ENCODE measurements around the gene AKR1C4. TPM values are rescaled to one million over a fixed set of nuclear protein-coding genes. Genes with fewer than 3 reads are reported as not detected.
"Not testable (repeated sequence)": the region's sequence is repeated elsewhere in the genome, so short reads cannot be mapped to it uniquely, and the experiment has no call there.

The AKR1C4 gene
- not detected for total RNA-seq
- long read RNA-seq, result 0 reads

GRCh38 chr10:5196702-5197113, at the start of gene AKR1C4:
AKR1C4 (plus strand) TSS chr10:5196837; CDS start chr10:5196868, 31 bp downstream.
- intact Hi-C loops (cut with DNase I), result no loop called here
- DNase-seq, result no peak
- ATAC-seq (ENCODE audit: poor library complexity), result no peak

GRCh38 chr10:5146920-5147254, 49.8 kb upstream of the AKR1C4 start:
- intact Hi-C loops (cut with DNase I), result no loop called here
- no peak for ATAC-seq (ENCODE audit: poor library complexity)
- no peak for DNase-seq

- intact Hi-C loops (cut with DNase I), result no loop called here
- DNase-seq (no peak), ATAC-seq (ENCODE audit: poor library complexity) (no peak)
These were observed 49.2 kb upstream of the AKR1C4 start for GRCh38 chr10:5147255-5147980.

GRCh38 chr10:5147981-5148677, 48.5 kb upstream of the AKR1C4 start:
- no peak for ATAC-seq (ENCODE audit: poor library complexity)
- intact Hi-C loops (cut with DNase I), result no loop called here
- no peak for DNase-seq

GRCh38 chr10:5148678-5149032, 48.0 kb upstream of the AKR1C4 start:
- DNase-seq (no peak), ATAC-seq (ENCODE audit: poor library complexity) (no peak)

GRCh38 chr10:5151076-5151475, 45.6 kb upstream of the AKR1C4 start:
- ATAC-seq (ENCODE audit: poor library complexity), result no peak
- intact Hi-C loops (cut with DNase I), result no loop called here

More at GRCh38 chr10:5148678-5149032, 48.0 kb upstream of the AKR1C4 start:
- intact Hi-C loops (cut with DNase I), result no loop called here

GRCh38 chr10:5155951-5156350, 40.7 kb upstream of the AKR1C4 start:
- intact Hi-C loops (cut with DNase I), result no loop called here
- DNase-seq (no peak), ATAC-seq (ENCODE audit: poor library complexity) (no peak)

More at GRCh38 chr10:5151076-5151475, 45.6 kb upstream of the AKR1C4 start:
- DNase-seq, result no peak

GRCh38 chr10:5157501-5157900, 39.1 kb upstream of the AKR1C4 start:
- ATAC-seq (ENCODE audit: poor library complexity) (no peak), DNase-seq (no peak)
- intact Hi-C loops (cut with DNase I), result no loop called here

GRCh38 chr10:5159126-5159525, 37.5 kb upstream of the AKR1C4 start:
- no peak for DNase-seq
- intact Hi-C loops (cut with DNase I), result no loop called here
- no peak for ATAC-seq (ENCODE audit: poor library complexity)

GRCh38 chr10:5163487-5163886, 33.1 kb upstream of the AKR1C4 start:
- intact Hi-C loops (cut with DNase I), result no loop called here
- ATAC-seq (ENCODE audit: poor library complexity), result no peak
- DNase-seq, result no peak

- DNase-seq, result no peak
- intact Hi-C loops (cut with DNase I), result no loop called here
- no peak for ATAC-seq (ENCODE audit: poor library complexity)
These were observed 30.9 kb upstream of the AKR1C4 start for GRCh38 chr10:5165738-5166137.

- intact Hi-C loops (cut with DNase I), result no loop called here
- ATAC-seq (ENCODE audit: poor library complexity) (no peak), DNase-seq (no peak)
These were observed 27.7 kb upstream of the AKR1C4 start for GRCh38 chr10:5168897-5169420.

GRCh38 chr10:5175581-5175980, 21.1 kb upstream of the AKR1C4 start:
- ATAC-seq (ENCODE audit: poor library complexity); DNase-seq; intact Hi-C loops (cut with DNase I): not testable (repeated sequence)

- intact Hi-C loops (cut with DNase I), result not testable (repeated sequence)
These were observed 16.1 kb upstream of the AKR1C4 start for GRCh38 chr10:5180503-5180902.

GRCh38 chr10:5183923-5184322, 12.7 kb upstream of the AKR1C4 start:
- intact Hi-C loops (cut with DNase I), result no loop called here
- DNase-seq, result no peak
- no peak for ATAC-seq (ENCODE audit: poor library complexity)

More at GRCh38 chr10:5180503-5180902, 16.1 kb upstream of the AKR1C4 start:
- not testable (repeated sequence) for DNase-seq; ATAC-seq (ENCODE audit: poor library complexity)

- DNase-seq, result no peak
- no peak for ATAC-seq (ENCODE audit: poor library complexity)
- intact Hi-C loops (cut with DNase I), result no loop called here
These were observed 11.5 kb upstream of the AKR1C4 start, which contains the start of gene AKR1C8 for GRCh38 chr10:5184987-5185775. AKR1C8 (minus strand) TSS chr10:5185150; CDS start chr10:5185104, 46 bp downstream.

- intact Hi-C loops (cut with DNase I), result no loop called here
- DNase-seq (no peak), ATAC-seq (ENCODE audit: poor library complexity) (peak; percentile 68)
These were observed 8.8 kb upstream of the AKR1C4 start for GRCh38 chr10:5187867-5188266.

GRCh38 chr10:5188358-5188757, 8.3 kb upstream of the AKR1C4 start:
- peak; percentile 83 for ATAC-seq (ENCODE audit: poor library complexity)
- DNase-seq, result no peak
- intact Hi-C loops (cut with DNase I), result no loop called here

GRCh38 chr10:5194431-5194830, 2.2 kb upstream of the AKR1C4 start:
- no peak for DNase-seq
- ATAC-seq (ENCODE audit: poor library complexity), result no peak
- intact Hi-C loops (cut with DNase I), result no loop called here
